Uterus (tissue), 2 donors: ENCODE measurements around the gene EP400.

Experiments used
- CTCF ChIP-seq, 4 experiments: fragments of 200-600 bp in 2 of 4; fragments of 450-650 bp in 2 of 4; sonication (generic) in 2 of 4; IDR thresholded peaks; one replicate each; pipeline ENCODE4 v1.5.1; 2016 to 2019; ENCODE audit warnings: antibody characterized with exemption in 4 of 4, mild to moderate bottlenecking in 2 of 4, moderate library complexity in 1 of 4
- POLR2A ChIP-seq, 2 donors: fragments of 450-650 bp; IDR thresholded peaks; one replicate each; pipeline ENCODE4 v1.6.1; 2016; ENCODE audit warnings: antibody characterized with exemption in 2 of 2, mild to moderate bottlenecking in 1 of 2, moderate library complexity in 1 of 2

- TF ChIP-seq CTCF (IDR thresholded peaks at IDR 0.05) (no peak), POLR2A (IDR thresholded peaks at IDR 0.05) (no peak)
These were observed 2.2 kb upstream of the EP400 start for GRCh38 chr12:131947482-131948027.
